Activated CD8-positive, alpha-beta memory T cell treated with anti-CD3 and anti-CD28 coated beads, Interleukin-2, amount 10 ng/mL, durations not matched to agents 7 days and 5 days (primary cell): ENCODE measurements around the gene CHCHD6. TPM values are rescaled to one million over a fixed set of nuclear protein-coding genes. Genes with fewer than 3 reads are reported as not detected.

Experiments used
- ATAC-seq: fragments of 150-1000 bp; cut with Tn5 transposase; one replicate; pipeline ENCODE4 v1.10.0; 2021; ENCODE audit warnings: moderate library complexity
- CTCF ChIA-PET: fragments of 350-600 bp; sonication (Branson Sonifier 250); formaldehyde crosslinking; loops from one replicate; lab custom pipeline; 2021; ENCODE audit warnings: antibody characterized with exemption; lab: Charles Lee
- DNase-seq: peaks from one replicate; pipeline ENCODE4 v3.0.0-alpha.2; 2020
- H3K27ac Mint-ChIP-seq: one replicate; pipeline ENCODE4 v1.8.0; 2021; ENCODE audit warnings: mild to moderate bottlenecking, mixed read lengths
- H3K27me3 Mint-ChIP-seq: one replicate; pipeline ENCODE4 v1.8.0; 2021; ENCODE audit warnings: mixed read lengths
- H3K36me3 Mint-ChIP-seq: one replicate; pipeline ENCODE4 v1.8.0; 2021; ENCODE audit warnings: mild to moderate bottlenecking, mixed read lengths
- H3K4me1 Mint-ChIP-seq: one replicate; pipeline ENCODE4 v1.8.0; 2021; ENCODE audit warnings: mixed read lengths
- H3K4me3 Mint-ChIP-seq: one replicate; pipeline ENCODE4 v1.8.0; 2021; ENCODE audit warnings: mild to moderate bottlenecking, moderate library complexity, mixed read lengths
- H3K9me3 Mint-ChIP-seq: one replicate; pipeline ENCODE4 v1.8.0; 2022; ENCODE audit warnings: low read depth, mixed read lengths
- total RNA-seq, 2 experiments: library from RNA; stranded (reverse); gene quantifications; one replicate each; pipeline ENCODE4 v1.2.3, GENCODE V29; 2021

The CHCHD6 gene
- total RNA-seq, 2 experiments from 2014 or later = 7.7 to 9.0 TPM

DNA sequence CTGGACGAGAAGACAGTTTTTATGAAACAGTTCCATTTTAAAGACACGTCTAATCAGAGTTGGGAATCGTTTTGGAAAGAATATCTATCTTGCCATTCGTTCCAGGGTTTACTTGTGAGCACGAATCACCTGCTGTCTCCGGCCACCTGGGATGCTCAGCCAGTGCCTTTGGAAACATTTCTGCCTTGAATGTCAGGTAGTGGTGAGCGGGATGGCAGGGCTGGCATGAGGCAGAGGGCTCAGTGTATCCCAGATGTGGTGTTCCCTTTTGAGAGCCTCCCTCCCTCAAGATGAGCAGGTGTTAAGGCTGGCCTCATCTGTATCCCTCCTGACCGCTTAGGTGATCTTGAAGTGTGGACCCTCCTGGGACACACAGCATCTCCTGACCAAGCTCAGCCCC lies 231.0 kb downstream of the CHCHD6 start:
- no peak for DNase-seq
- no peak overlapping the region for H3K4me3 Mint-ChIP-seq
- H3K4me1 Mint-ChIP-seq = peaks cover 24% of the 10 kb centered on the region
- H3K36me3 Mint-ChIP-seq = no peaks in the 10 kb centered on the region
- no peaks in the 10 kb centered on the region for H3K9me3 Mint-ChIP-seq
- H3K27ac Mint-ChIP-seq = no peak overlapping the region
- no peak for ATAC-seq
- CTCF ChIA-PET = interaction anchor here (1.2 kb wide), 2 partner anchors 11 to 182 kb away, joined by 3 to 4 read pairs; no protein-coding TSS in a partner anchor
- no peaks in the 10 kb centered on the region for H3K27me3 Mint-ChIP-seq

DNA sequence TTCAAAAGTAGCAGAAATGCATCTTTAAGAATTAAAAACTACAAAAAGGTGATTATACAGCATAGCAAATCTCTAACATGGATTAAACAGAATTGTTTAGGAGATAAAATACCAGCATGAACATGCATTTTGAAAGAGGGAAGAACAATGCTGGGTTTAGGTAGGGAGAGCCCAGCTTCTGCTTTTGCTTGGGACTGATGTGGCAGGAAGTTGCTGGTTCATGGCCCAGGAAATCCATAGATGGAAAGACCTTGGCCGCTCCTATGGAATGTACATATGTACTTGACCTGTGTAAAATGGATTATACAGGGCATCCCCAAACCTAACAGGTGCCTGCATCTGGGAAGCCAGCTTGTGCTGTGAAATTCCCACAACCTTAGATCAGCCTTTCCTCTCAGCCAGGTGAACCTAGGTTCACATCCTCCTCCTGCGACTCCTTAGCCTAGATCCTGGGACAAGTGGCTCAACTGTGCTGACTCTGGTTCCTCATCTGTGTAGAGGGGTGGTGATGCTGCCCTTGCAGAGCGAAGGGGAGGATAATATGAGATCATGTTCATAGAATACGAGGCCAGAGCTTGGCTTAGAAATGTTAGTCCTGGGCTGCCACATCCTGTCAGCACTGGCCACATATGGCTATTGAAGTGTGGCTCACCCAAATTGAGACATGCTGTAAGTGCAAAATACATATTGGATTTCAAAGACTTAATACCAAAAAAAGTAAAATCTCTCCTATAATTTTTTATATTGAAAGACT lies 231.9 kb downstream of the CHCHD6 start:
- no peaks in the 10 kb centered on the region for H3K36me3 Mint-ChIP-seq
- H3K4me3 Mint-ChIP-seq = no peak overlapping the region
- ATAC-seq = peak; percentile 61
- no peak overlapping the region for H3K27ac Mint-ChIP-seq
- no peaks in the 10 kb centered on the region for H3K27me3 Mint-ChIP-seq
- H3K4me1 Mint-ChIP-seq = peaks cover 24% of the 10 kb centered on the region
- H3K9me3 Mint-ChIP-seq = no peaks in the 10 kb centered on the region
- CTCF ChIA-PET = interaction anchor here (1.2 to 3.5 kb wide), 2 partner anchors 11 to 43 kb away, joined by 3 to 7 read pairs; no protein-coding TSS in a partner anchor
- DNase-seq = peak; percentile 55

DNA sequence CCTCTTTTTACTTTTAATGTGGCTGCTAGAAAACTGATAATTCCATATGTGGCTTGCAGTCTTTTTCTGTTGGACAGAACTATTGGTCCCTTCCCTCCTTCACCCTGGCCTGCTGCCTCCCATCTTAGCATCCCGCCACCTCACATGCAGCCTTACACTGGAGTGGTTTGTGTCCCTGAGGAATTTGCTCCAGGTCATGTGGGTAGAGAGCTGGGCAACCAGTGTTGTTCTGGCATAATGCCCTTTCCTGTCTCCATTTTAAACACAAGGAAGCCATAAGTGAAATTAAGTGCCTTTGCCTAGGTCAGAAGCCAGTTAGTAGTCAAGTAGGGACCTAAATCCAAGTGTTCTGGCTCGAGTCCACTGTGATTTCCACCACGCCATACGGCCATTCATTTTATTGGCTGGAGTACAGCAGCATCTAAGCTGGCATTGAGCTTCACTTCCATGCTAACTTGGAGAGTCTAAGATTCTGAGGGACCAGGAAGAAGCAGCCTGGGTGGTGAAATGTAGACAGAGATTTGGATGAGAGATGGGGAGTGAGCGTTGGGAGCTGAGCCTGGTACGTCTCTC lies 232.9 kb downstream of the CHCHD6 start:
- H3K9me3 Mint-ChIP-seq = no peaks in the 10 kb centered on the region
- no peaks in the 10 kb centered on the region for H3K27me3 Mint-ChIP-seq
- H3K27ac Mint-ChIP-seq = peak overlapping the region; percentile 50
- no peak overlapping the region for H3K4me3 Mint-ChIP-seq
- no peaks in the 10 kb centered on the region for H3K36me3 Mint-ChIP-seq
- DNase-seq (no peak), ATAC-seq (no peak)
- H3K4me1 Mint-ChIP-seq = peaks cover 29% of the 10 kb centered on the region
- CTCF ChIA-PET = interaction anchor here (0.8 to 3.5 kb wide), 5 partner anchors 10 to 185 kb away, joined by 3 to 7 read pairs (median 4); no protein-coding TSS in a partner anchor

DNA sequence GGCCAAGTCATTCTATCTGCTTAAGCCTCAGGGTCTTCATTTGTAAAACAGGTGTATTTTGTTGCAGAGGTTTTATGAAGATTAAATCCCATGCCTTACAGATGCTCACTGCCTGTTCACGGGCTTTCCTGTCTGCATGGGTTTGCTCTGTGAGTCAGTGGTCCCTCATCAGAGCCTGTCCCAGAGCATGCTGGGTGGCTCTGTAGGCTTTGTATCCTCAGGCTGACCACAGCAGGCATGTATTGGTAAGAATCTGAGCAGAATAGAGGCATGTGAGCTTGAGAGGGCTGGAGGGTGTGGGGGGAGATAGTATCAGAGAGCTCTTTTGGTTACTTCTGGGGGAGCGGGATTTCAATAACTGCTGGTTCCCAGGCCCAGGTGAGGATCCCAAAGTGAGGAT lies 233.5 kb downstream of the CHCHD6 start:
- Mint-ChIP-seq H3K27ac (no peak overlapping the region), H3K4me1 (peaks cover 32% of the 10 kb centered on the region), H3K9me3 (no peaks in the 10 kb centered on the region), H3K36me3 (no peaks in the 10 kb centered on the region), H3K27me3 (no peaks in the 10 kb centered on the region), H3K4me3 (no peak overlapping the region)
- DNase-seq = no peak
- no peak for ATAC-seq
- CTCF ChIA-PET = interaction anchor here (0.8 to 3.5 kb wide), 4 partner anchors 10 to 186 kb away, joined by 3 to 7 read pairs (median 4); no protein-coding TSS in a partner anchor

DNA sequence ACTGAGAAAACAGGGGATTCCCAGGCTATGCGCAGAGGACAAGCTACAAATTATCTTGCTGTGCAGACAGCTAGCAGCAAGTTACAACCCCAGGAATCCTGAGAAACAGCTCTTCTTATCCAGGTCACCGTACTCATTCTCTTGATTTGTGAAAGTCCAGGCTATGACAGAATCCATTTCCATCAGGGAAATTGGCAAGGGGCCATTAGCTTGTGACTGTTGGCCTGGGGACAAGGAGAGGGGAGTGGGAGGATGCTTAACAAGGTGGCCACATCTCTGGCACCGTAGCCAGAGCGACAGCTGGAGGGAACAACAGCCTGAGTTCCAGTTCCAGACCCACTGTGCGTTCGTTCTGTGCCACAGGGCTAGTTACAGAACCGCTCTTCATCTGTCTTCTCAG lies 233.9 kb downstream of the CHCHD6 start:
- CTCF ChIA-PET = interaction anchor here (1.4 to 3.5 kb wide), 3 partner anchors 9 to 186 kb away, joined by 4 to 7 read pairs (median 4); no protein-coding TSS in a partner anchor
- H3K4me3 Mint-ChIP-seq = no peak overlapping the region
- DNase-seq (no peak), ATAC-seq (no peak)
- no peaks in the 10 kb centered on the region for H3K9me3 Mint-ChIP-seq
- H3K36me3 Mint-ChIP-seq = no peaks in the 10 kb centered on the region
- no peaks in the 10 kb centered on the region for H3K27me3 Mint-ChIP-seq
- peaks cover 32% of the 10 kb centered on the region for H3K4me1 Mint-ChIP-seq
- no peak overlapping the region for H3K27ac Mint-ChIP-seq

DNA sequence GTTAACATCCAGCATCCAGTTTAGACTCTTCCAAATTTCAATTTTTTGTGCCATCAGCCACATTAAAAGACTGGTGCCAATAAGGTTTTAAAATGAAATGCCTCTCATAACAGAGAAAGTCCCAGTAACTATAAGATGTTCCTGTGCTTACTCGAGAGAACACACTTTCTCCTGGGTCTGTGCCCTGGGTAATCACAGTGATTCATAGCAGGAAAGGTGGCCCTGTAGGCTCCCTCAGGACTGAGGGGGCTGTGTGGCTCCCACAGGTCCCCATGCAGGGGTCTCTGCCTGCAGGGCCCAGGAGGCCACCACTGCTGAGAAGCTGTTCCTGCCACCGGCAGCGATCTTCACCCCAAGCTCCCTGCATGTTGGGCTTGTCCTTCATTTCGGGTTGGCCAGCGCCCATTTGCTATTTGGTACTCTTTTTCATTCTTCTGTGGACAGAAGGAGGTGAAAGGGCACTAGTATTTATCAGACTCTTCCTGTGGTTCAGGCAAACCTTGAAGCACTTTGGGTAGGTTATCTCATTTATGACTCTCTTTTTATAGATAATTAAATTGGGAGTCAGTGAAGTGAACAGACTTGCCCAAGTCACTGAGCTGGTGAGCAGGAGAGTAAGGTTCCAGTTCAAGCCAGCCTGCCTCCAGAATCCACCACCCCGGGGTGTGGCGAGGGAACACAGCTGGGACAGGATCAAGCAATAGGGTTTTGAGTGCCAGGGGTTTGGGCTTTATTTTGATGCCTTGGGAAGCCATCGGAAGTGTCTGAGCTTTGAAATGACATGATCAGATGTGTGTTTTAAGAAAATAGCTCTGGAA lies 234.7 kb downstream of the CHCHD6 start:
- DNase-seq (no peak), ATAC-seq (no peak)
- H3K4me1 Mint-ChIP-seq = peaks cover 32% of the 10 kb centered on the region
- no peaks in the 10 kb centered on the region for H3K9me3 Mint-ChIP-seq
- no peak overlapping the region for H3K27ac Mint-ChIP-seq
- H3K4me3 Mint-ChIP-seq = no peak overlapping the region
- no peaks in the 10 kb centered on the region for H3K36me3 Mint-ChIP-seq
- no peaks in the 10 kb centered on the region for H3K27me3 Mint-ChIP-seq
- CTCF ChIA-PET = interaction anchor here (3.5 kb wide), 1 partner anchor 8 kb away, joined by 7 read pairs; no protein-coding TSS in a partner anchor

DNA sequence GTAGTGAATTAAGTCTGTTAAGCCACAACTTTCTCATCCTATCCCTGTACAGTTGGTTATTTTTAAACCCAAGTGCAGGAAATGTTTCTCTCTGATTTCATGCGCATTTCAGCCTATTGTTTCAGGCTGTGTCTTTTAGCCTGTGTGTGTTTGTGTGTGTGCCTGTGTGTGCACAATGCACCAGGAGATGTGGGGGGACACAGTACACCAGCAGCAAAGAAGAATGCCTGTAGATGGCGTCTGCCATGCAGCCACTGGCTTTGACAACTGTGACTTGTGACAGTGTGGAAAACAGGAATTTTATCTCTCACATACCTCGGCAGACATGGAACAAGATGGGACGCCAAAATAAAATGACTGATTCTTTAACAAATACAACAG lies 235.3 kb downstream of the CHCHD6 start:
- ATAC-seq (no peak), DNase-seq (no peak)
- Mint-ChIP-seq H3K36me3 (no peaks in the 10 kb centered on the region), H3K27ac (no peak overlapping the region), H3K9me3 (no peaks in the 10 kb centered on the region), H3K4me1 (peaks cover 32% of the 10 kb centered on the region), H3K27me3 (no peaks in the 10 kb centered on the region), H3K4me3 (no peak overlapping the region)
- CTCF ChIA-PET = interaction anchor here (3.5 kb wide), 1 partner anchor 8 kb away, joined by 7 read pairs; no protein-coding TSS in a partner anchor

DNA sequence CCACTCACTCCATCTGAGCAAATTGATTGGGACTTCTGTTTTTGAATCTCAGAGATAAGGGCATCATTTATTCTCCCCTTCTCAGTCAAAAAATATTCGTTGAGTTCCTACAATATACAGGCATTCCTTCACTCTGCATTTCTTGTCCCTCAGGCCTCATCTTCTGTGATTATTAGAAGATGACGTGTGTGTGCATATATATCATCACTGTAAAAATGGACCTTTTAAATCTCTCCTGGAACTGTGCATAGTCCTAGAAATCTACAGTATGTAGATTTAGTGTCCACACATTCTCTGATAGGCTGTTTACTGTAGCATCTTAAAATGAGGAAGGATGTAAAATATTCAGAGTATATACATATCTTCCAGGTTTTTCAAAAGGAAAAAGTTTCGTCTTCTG lies 235.7 kb downstream of the CHCHD6 start:
- CTCF ChIA-PET = no interaction called here
- H3K9me3 Mint-ChIP-seq = no peaks in the 10 kb centered on the region
- H3K4me3 Mint-ChIP-seq = no peak overlapping the region
- ATAC-seq (no peak), DNase-seq (no peak)
- no peaks in the 10 kb centered on the region for H3K36me3 Mint-ChIP-seq
- H3K4me1 Mint-ChIP-seq = peaks cover 32% of the 10 kb centered on the region
- no peak overlapping the region for H3K27ac Mint-ChIP-seq
- no peaks in the 10 kb centered on the region for H3K27me3 Mint-ChIP-seq

DNA sequence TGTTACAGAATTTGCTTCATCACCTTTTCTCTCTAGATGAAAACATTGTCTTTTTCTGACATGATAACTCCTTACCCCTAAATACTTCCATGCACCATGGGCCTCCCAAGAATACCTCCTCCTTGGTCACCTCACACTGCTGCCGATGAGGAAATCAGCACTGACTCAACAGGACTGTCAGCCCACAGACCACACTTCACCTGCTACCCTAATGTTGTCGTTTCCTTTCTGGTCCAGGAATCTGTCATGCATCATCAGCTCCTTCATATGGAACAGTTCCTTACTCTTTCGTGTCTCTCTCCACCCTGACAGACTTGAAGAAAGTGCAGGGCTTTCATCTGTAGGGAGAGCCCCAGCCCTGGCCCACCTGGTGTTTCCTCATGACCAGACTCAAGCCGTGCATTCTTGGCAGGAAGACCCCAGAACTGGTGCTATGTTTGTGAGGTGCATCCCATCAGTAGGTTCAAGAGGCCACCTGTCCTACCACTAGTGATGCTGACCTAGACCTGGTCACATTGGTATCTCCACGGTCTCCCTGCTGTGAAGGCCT lies 237.8 kb downstream of the CHCHD6 start:
- ATAC-seq (no peak), DNase-seq (no peak)
- no peaks in the 10 kb centered on the region for H3K9me3 Mint-ChIP-seq
- peaks cover 18% of the 10 kb centered on the region for H3K4me1 Mint-ChIP-seq
- H3K4me3 Mint-ChIP-seq = no peak overlapping the region
- H3K27me3 Mint-ChIP-seq = no peaks in the 10 kb centered on the region
- no peaks in the 10 kb centered on the region for H3K36me3 Mint-ChIP-seq
- CTCF ChIA-PET = no interaction called here
- no peak overlapping the region for H3K27ac Mint-ChIP-seq

DNA sequence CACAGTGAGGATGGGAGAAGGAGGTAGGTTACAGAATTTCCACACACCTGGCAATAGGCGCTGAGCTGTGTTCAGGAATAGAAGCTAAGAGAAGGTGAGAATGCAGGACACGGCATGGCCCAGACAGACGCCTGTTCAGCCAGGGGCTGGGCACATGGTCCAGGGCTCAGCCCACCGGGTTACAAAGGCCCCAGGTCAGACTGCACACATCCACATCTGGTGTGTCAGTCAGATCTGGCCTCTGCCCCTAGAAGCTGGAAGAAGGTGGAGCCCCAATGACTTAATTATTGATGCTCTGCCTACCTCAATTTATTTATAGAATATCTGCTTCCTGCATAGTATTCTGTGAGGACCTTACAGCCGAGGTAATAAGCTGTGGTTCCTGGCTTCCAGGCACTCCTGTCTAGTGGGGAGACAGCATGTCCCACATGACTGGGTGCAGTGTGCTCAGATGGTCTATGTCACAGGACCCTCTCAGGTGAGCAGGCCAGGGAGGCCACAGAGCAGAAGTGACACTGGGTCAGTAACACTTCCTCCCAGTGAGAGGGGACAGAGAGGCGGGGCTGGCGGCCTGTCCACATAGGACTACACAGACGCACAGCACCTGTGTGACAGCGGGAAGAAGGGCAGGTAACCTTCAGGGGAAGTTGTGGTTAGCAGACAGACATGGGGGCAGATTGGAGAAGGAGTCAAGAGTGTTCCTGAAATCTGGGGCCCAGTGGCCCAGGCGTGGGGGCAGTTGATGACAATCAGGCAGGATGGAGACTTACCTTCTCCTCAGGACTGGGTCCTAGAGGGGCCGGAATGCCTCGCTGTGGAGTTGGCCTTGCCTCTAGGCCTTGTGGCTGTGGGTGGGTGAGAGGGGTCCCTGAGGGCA lies 240.3 kb downstream of the CHCHD6 start:
- Mint-ChIP-seq H3K27me3 (no peaks in the 10 kb centered on the region), H3K27ac (peak overlapping the region; percentile 2), H3K4me3 (no peak overlapping the region), H3K9me3 (no peaks in the 10 kb centered on the region), H3K4me1 (peaks cover 9% of the 10 kb centered on the region), H3K36me3 (no peaks in the 10 kb centered on the region)
- CTCF ChIA-PET = interaction anchor here (0.6 kb wide), 1 partner anchor 1095 kb away, joined by 3 read pairs; no protein-coding TSS in a partner anchor
- DNase-seq = no peak
- ATAC-seq = no peak

DNA sequence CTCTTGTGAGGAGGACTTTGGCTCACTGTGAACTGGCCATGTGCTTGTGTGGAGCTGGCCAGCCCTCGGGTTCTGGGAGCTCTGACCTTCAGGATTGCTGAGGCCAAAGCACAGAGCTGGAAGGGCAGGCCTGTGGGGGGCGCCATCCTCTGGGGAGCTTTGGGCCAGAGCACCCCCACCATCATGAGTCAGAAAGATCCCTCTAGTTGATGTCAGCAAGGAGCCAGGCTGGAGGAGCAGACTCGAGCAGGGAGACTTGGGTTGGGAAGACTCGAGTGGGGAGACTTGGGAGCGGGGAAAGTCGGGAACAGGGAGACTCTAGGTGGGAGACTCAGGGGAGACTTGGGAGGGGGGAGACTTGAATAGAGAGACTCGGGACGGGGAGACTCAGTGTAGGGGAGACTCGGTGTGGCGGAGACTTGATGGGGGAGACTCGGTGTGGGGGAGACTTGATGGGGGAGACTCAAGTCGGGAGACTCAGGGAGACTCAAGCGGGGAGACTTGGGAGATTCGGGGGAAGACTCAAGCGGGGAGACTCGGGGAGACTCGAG lies 241.2 kb downstream of the CHCHD6 start:
- no peak overlapping the region for H3K27ac Mint-ChIP-seq
- DNase-seq = no peak
- no peaks in the 10 kb centered on the region for H3K9me3 Mint-ChIP-seq
- no peaks in the 10 kb centered on the region for H3K36me3 Mint-ChIP-seq
- H3K4me1 Mint-ChIP-seq = peaks cover 9% of the 10 kb centered on the region
- ATAC-seq = no peak
- CTCF ChIA-PET = interaction anchor here (0.8 kb wide), 1 partner anchor 133 kb away, joined by 3 read pairs; no protein-coding TSS in a partner anchor
- H3K4me3 Mint-ChIP-seq = no peak overlapping the region
- H3K27me3 Mint-ChIP-seq = no peaks in the 10 kb centered on the region

DNA sequence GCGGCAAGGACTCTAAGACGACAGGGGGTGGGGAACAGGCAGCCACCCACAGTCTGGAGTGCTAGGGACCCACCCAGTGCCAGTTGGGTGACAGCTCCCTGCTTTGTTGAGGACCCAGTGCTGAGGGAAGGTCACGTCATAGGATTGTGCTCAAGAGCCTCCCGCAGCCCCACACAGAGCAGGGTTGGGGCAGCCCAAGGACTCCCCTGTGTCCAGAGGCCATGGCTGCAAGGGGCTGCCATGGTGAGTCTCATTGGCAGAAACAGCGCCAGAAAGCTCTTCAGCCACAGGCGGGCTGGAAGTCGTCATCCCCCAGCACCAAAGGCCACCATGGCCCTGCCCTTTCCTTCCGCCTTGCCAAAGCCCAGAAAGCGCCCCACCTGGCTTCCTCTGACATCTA lies 241.9 kb downstream of the CHCHD6 start:
- Mint-ChIP-seq H3K36me3 (no peaks in the 10 kb centered on the region), H3K9me3 (no peaks in the 10 kb centered on the region), H3K27ac (no peak overlapping the region), H3K27me3 (no peaks in the 10 kb centered on the region), H3K4me1 (peaks cover 9% of the 10 kb centered on the region), H3K4me3 (no peak overlapping the region)
- no peak for DNase-seq
- CTCF ChIA-PET = interaction anchor here (0.8 to 2.0 kb wide), 2 partner anchors 8 to 132 kb away, joined by 3 to 7 read pairs; no protein-coding TSS in a partner anchor
- ATAC-seq = no peak
